ENCODE data around the gene VWA5B1. TPM values are rescaled to one million over a fixed set of nuclear protein-coding genes. Genes with fewer than 3 reads are reported as not detected.

VWA5B1 gene
- total RNA-seq, 4 donors from 2014 or later: not detected

GRCh38 chr1:20371411-20371810 is 80.7 kb downstream of the VWA5B1 start:
- no peak for TF ChIP-seq CTCF (IDR thresholded peaks at IDR 0.05; ENCODE audit: low read depth)

GRCh38 chr1:20371883-20372282 is 81.2 kb downstream of the VWA5B1 start:
- no peak for TF ChIP-seq CTCF (IDR thresholded peaks at IDR 0.05; ENCODE audit: low read depth)

- TF ChIP-seq CTCF (IDR thresholded peaks at IDR 0.05; ENCODE audit: low read depth): no peak
These were observed 82.0 kb downstream of the VWA5B1 start for GRCh38 chr1:20372676-20373075.

- TF ChIP-seq CTCF (IDR thresholded peaks at IDR 0.05; ENCODE audit: low read depth): no peak
These were observed 82.6 kb downstream of the VWA5B1 start for GRCh38 chr1:20373286-20373685.

- no peak for TF ChIP-seq CTCF (IDR thresholded peaks at IDR 0.05; ENCODE audit: low read depth)
These were observed 83.1 kb downstream of the VWA5B1 start for GRCh38 chr1:20373764-20374163.

GRCh38 chr1:20375563-20375962 is 84.9 kb downstream of the VWA5B1 start:
- no peak for TF ChIP-seq CTCF (IDR thresholded peaks at IDR 0.05; ENCODE audit: low read depth)

GRCh38 chr1:20376171-20376570 is 85.5 kb downstream of the VWA5B1 start:
- no peak for TF ChIP-seq CTCF (IDR thresholded peaks at IDR 0.05; ENCODE audit: low read depth)
